ENCODE data around the gene LOXL1.
A peak's percentile ranks its signal among the peaks of the same experiment; 100 is the strongest.

LOXL1 gene

DNA sequence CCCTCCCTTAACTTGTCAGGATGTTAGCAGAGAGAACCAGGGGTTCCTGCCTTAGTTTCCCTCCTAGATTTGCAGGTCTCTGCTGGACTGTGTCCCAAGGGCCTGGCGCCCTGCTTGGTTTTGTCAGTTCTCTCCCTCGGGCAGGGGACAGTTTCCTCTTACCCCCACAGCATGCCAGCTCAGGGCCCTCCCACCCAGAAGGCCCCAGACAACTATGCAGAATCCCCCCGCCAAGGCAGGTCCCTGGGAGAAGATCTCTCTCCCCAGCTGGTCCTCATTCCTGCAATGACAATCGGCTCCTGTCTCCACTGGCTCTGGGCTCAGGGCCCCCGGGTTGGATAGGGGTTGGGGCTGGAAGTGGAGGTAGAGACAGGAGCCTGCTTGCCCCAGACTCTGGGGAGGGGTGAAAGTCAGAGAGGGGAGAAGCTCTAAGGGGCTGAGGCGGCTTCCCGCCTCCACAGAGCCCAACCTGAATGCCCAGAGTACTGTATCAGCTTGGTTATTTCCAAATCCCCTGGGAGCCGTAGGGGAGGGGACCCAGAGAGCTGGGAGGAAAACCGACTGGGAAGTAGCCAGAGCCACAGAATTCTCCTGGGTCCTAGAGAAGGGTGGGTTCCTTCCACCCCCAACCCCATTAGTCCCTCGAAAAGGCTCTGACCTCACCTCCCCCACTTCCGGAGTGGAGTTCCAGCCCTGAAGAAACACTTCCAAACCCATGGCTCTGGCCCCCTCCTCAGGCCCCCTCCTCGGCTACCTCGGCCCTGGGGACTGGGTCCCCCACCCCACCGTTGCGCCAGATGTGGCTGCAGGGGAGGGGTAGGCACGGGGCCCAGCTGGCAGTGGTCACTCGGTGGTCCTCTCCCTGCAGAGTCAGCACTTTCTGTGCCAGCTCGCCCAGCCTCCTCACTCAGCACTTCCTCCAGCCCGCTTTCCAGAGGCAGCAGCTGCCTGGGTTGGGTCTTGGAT is 3.8 kb upstream of the LOXL1 start:
- Mint-ChIP-seq H3K4me1 (ENCODE audit: low read depth) (peaks cover 31% of the 10 kb centered on the region), H3K27me3 (ENCODE audit: low read depth) (peaks cover 6% of the 10 kb centered on the region), H3K4me3 (no peak overlapping the region), H3K36me3 (ENCODE audit: low read depth) (peaks cover 11% of the 10 kb centered on the region), H3K27ac (no peak overlapping the region), H3K9me3 (peaks cover 14% of the 10 kb centered on the region)
- no peak for DNase-seq (ENCODE audit: low spot score)

- no peak for DNase-seq (ENCODE audit: low spot score)
- peaks cover 32% of the 10 kb centered on the region for H3K4me1 Mint-ChIP-seq (ENCODE audit: low read depth)
- peaks cover 7% of the 10 kb centered on the region for H3K36me3 Mint-ChIP-seq (ENCODE audit: low read depth)
- no peak overlapping the region for H3K27ac Mint-ChIP-seq
- no peak overlapping the region for H3K4me3 Mint-ChIP-seq
- peaks cover 8% of the 10 kb centered on the region for H3K27me3 Mint-ChIP-seq (ENCODE audit: low read depth)
- H3K9me3 Mint-ChIP-seq: peaks cover 8% of the 10 kb centered on the region
These were observed 3.1 kb upstream of the LOXL1 start for GRCh38 chr15:73923156-73923487.

DNA sequence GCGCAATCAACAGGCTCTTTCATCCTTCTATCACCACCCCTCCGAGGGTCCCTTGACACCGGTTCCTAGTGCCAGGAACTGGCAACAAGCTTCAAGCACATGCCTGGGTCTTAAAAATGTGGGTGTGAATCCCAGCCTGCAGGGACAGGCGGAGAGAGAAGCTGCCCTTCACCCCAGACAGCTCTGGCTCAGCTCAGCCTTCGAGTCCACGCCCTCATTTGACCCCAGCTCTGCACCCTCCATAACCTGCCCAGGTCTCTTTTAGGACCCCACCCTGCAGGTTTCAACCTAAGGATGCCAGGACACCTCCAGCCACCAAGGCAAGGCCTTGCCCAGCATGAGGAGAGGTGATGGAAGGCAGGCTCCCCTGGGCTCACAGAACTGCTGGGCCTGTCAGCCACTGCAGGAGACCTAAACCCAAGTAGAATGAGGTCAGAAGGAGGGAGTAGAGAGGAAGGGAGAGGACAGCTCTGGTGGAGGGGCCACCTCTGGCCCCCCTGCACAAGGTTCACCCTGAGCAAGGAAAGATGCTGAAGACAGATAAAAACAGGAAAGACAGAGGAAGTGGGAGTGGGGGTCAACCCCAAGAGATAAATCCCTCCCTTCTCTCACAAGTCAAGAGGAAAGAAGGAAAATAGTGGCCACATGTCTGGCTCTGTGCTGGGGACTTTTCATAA is 2.6 kb upstream of the LOXL1 start:
- no peak for DNase-seq (ENCODE audit: low spot score)
- Mint-ChIP-seq H3K36me3 (ENCODE audit: low read depth) (peaks cover 7% of the 10 kb centered on the region), H3K4me1 (ENCODE audit: low read depth) (peaks cover 34% of the 10 kb centered on the region), H3K27ac (peak overlapping the region; percentile 73), H3K9me3 (peaks cover 5% of the 10 kb centered on the region), H3K27me3 (ENCODE audit: low read depth) (peaks cover 10% of the 10 kb centered on the region), H3K4me3 (peak overlapping the region; percentile 18)

GRCh38 chr15:73924171-73924921 is 1.9 kb upstream of the LOXL1 start:
- H3K27me3 Mint-ChIP-seq (ENCODE audit: low read depth): peaks cover 10% of the 10 kb centered on the region
- no peak for DNase-seq (ENCODE audit: low spot score)
- peaks cover 4% of the 10 kb centered on the region for H3K36me3 Mint-ChIP-seq (ENCODE audit: low read depth)
- H3K4me3 Mint-ChIP-seq: peak overlapping the region; percentile 7
- H3K4me1 Mint-ChIP-seq (ENCODE audit: low read depth): peaks cover 40% of the 10 kb centered on the region
- H3K27ac Mint-ChIP-seq: peak overlapping the region; percentile 73
- no peaks in the 10 kb centered on the region for H3K9me3 Mint-ChIP-seq

- no peak for DNase-seq (ENCODE audit: low spot score)
- Mint-ChIP-seq H3K4me3 (peak overlapping the region; percentile 53), H3K36me3 (ENCODE audit: low read depth) (peaks cover 1% of the 10 kb centered on the region), H3K27ac (no peak overlapping the region), H3K9me3 (no peaks in the 10 kb centered on the region), H3K27me3 (ENCODE audit: low read depth) (peaks cover 10% of the 10 kb centered on the region), H3K4me1 (ENCODE audit: low read depth) (peaks cover 33% of the 10 kb centered on the region)
These were observed 429 bp upstream of the LOXL1 start for GRCh38 chr15:73925848-73926218.

GRCh38 chr15:73927003-73927475 is 777 bp downstream of the LOXL1 start:
- H3K4me3 Mint-ChIP-seq: no peak overlapping the region
- no peak overlapping the region for H3K27ac Mint-ChIP-seq
- H3K4me1 Mint-ChIP-seq (ENCODE audit: low read depth): peaks cover 25% of the 10 kb centered on the region
- no peaks in the 10 kb centered on the region for H3K9me3 Mint-ChIP-seq
- H3K36me3 Mint-ChIP-seq (ENCODE audit: low read depth): peaks cover 1% of the 10 kb centered on the region
- DNase-seq (ENCODE audit: low spot score): peak; percentile 14
- H3K27me3 Mint-ChIP-seq (ENCODE audit: low read depth): peaks cover 13% of the 10 kb centered on the region

GRCh38 chr15:73927476-73928240 is 1.4 kb downstream of the LOXL1 start:
- peaks cover 13% of the 10 kb centered on the region for H3K27me3 Mint-ChIP-seq (ENCODE audit: low read depth)
- peak; percentile 74 for DNase-seq (ENCODE audit: low spot score)
- H3K4me1 Mint-ChIP-seq (ENCODE audit: low read depth): peaks cover 25% of the 10 kb centered on the region
- no peaks in the 10 kb centered on the region for H3K9me3 Mint-ChIP-seq
- H3K4me3 Mint-ChIP-seq: peak overlapping the region; percentile 80
- H3K27ac Mint-ChIP-seq: no peak overlapping the region
- H3K36me3 Mint-ChIP-seq (ENCODE audit: low read depth): peaks cover 1% of the 10 kb centered on the region

GRCh38 chr15:73928241-73928579 is 1.9 kb downstream of the LOXL1 start:
- Mint-ChIP-seq H3K9me3 (no peaks in the 10 kb centered on the region), H3K27me3 (ENCODE audit: low read depth) (peaks cover 13% of the 10 kb centered on the region), H3K4me1 (ENCODE audit: low read depth) (peaks cover 25% of the 10 kb centered on the region), H3K4me3 (peak overlapping the region; percentile 80), H3K27ac (no peak overlapping the region), H3K36me3 (ENCODE audit: low read depth) (peaks cover 1% of the 10 kb centered on the region)
- no peak for DNase-seq (ENCODE audit: low spot score)

DNA sequence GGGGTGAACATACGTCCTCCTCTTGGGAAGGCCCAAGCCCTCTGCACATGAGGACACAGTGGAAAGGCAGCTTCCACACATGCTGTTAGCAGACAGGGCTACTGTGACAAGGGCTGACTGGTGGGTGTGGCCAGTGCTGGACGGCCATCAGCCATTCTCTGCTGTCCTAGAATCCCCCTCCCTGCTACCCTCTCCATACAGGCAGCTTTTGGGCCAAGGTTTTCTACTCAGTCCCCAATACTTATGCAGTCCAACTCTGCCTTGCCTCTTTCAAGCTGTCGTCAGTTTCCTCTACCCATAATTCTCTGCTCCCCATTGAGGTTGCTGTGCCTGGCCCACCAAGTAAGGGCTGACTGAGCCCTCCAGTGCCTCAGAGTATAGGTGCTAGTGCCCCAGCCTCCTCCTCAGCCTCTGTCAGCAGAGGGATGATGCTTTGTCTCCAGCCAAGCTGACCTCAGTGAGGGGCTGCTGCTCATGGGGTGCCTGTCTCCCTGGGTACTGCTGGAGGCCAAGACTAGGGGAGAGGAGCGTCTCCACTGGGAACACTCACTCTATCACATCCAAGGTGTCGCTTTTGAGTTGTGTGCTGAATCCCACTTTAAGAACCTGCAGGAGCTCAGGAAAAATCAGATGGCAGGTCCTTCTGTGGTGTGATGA is 2.8 kb downstream of the LOXL1 start:
- peaks cover 1% of the 10 kb centered on the region for H3K36me3 Mint-ChIP-seq (ENCODE audit: low read depth)
- H3K27ac Mint-ChIP-seq: no peak overlapping the region
- H3K4me3 Mint-ChIP-seq: peak overlapping the region; percentile 51
- no peaks in the 10 kb centered on the region for H3K9me3 Mint-ChIP-seq
- H3K27me3 Mint-ChIP-seq (ENCODE audit: low read depth): peaks cover 13% of the 10 kb centered on the region
- H3K4me1 Mint-ChIP-seq (ENCODE audit: low read depth): peaks cover 20% of the 10 kb centered on the region
- DNase-seq (ENCODE audit: low spot score): no peak

DNA sequence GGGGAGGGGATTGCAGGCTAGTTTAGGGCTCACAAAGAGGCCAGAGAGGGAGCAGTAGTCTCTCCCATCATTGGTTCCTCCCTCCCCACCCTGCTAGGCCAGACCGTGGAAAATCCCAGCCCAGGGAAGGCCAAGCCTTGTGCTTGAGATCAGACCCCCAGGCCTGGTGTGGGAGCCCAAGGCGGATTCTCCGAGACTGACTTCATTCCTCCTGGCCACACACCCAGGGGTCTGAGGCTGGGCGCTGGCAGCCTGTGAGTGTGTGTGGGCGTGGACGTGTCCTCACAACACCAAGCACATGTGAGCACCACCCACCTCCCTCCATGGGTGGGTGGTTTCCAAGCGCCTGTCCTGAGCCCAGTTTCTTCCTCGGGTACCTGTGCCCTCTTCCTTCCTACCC is 4.1 kb downstream of the LOXL1 start:
- Mint-ChIP-seq H3K36me3 (ENCODE audit: low read depth) (peaks cover 1% of the 10 kb centered on the region), H3K4me1 (ENCODE audit: low read depth) (peaks cover 13% of the 10 kb centered on the region), H3K27ac (no peak overlapping the region), H3K9me3 (no peaks in the 10 kb centered on the region), H3K4me3 (no peak overlapping the region), H3K27me3 (ENCODE audit: low read depth) (peaks cover 13% of the 10 kb centered on the region)
- no peak for DNase-seq (ENCODE audit: low spot score)

DNA sequence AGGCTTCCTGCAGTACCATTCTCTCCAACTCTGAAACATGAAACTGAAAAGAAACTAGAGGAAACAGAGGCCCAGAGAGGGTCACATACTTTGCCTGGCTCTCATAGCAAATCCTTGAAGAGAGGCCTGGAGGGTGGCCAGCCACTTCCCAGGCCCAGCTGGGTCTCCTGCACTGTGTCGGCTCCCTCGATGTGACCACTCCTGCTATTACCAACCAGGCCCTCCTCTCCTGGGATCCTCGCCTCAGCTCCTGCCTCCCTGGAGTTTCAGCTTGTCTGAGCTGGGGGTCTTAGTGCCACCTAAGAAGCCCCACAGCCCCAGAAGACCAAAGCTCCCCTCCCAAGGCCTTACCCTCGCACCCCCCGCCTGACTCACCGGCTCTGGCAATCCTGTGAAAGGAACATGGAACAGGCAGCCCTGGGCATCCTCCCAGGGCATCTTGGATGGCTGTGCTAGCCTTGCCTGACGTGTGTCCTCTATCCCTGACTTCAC is 4.6 kb downstream of the LOXL1 start:
- H3K9me3 Mint-ChIP-seq: no peaks in the 10 kb centered on the region
- DNase-seq (ENCODE audit: low spot score): no peak
- H3K27ac Mint-ChIP-seq: no peak overlapping the region
- no peak overlapping the region for H3K4me3 Mint-ChIP-seq
- peaks cover 11% of the 10 kb centered on the region for H3K4me1 Mint-ChIP-seq (ENCODE audit: low read depth)
- peaks cover 8% of the 10 kb centered on the region for H3K27me3 Mint-ChIP-seq (ENCODE audit: low read depth)
- peaks cover under 1% of the 10 kb centered on the region for H3K36me3 Mint-ChIP-seq (ENCODE audit: low read depth)

DNA sequence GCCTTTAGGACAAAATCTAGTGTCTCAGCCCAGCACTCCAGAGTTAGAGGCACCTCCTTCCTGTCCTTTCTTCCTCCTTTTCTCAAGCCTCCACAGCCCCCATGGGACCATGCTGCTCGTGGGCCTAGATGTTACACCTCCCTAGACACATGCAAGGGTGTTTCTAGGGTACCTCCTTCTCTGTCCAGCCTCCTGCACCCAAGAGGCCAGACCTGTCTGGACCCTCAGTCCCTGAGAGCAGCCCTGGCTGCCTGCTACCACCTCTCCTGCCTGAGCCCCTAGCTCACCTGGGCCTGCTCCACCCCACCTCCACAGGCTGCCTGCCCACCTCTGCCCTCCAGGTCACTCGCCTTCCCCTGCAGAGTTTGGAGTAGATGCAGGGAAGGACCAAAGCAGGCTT is 5.2 kb downstream of the LOXL1 start:
- Mint-ChIP-seq H3K27me3 (ENCODE audit: low read depth) (peaks cover 7% of the 10 kb centered on the region), H3K9me3 (no peaks in the 10 kb centered on the region), H3K4me1 (ENCODE audit: low read depth) (peaks cover 10% of the 10 kb centered on the region), H3K27ac (no peak overlapping the region), H3K4me3 (no peak overlapping the region), H3K36me3 (ENCODE audit: low read depth) (no peaks in the 10 kb centered on the region)
- DNase-seq (ENCODE audit: low spot score): no peak

Data from T-helper 2 cell treated with Interferon-gamma antibody and Interleukin-4, amounts not matched to agents 5 μg/mL and 100 μg/mL, for 36 hours (primary cell).